ENCODE measurements around the gene PLCH2. TPM values are rescaled to one million over a fixed set of nuclear protein-coding genes. Genes with fewer than 3 reads are reported as not detected.

PLCH2 gene
- total and polyA plus RNA-seq, 2 of the 13 experiments (the other 11 are each of a cell fraction or from before 2014, with no cell fraction given), result 0.15 to 0.67 TPM

DNA sequence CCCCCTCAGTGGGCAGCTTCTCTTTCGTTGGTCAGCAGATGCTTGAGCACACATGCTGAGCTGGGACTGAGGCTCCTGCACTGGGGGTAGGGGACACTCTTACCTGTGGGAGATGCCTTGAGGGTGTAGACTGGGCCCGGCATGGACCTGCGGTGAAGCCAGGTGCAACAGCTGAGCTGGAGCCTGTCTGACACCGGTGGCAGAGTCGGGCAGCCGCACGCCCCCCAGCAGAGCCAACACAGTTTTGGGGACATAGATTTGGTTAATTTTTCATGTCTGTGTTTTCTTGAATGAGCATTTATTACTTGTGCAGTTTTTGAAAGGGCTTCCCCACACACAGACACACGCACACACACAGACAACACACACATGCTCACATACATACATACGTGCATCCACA, 59.9 kb downstream of the PLCH2 start:
- no peak overlapping the region for H3K4me3 ChIP-seq (replicated peaks in 1 of 3; ENCODE audit: insufficient read depth in 1 of 3, low read depth in 2 of 3, low read length in 3 of 3)

More for the DNA sequence above, 59.9 kb downstream of the PLCH2 start:
- no peaks in the 10 kb centered on the region for H3K9me3 ChIP-seq (ENCODE audit: low read length)
- no peak overlapping the region for H3K9ac ChIP-seq (ENCODE audit: insufficient read depth, low read depth, low read length)
- H4K20me1 ChIP-seq (ENCODE audit: insufficient read depth, low read length), result no peaks in the 10 kb centered on the region
- no peaks in the 10 kb centered on the region for H3K36me3 ChIP-seq (replicated peaks in 1 of 2; ENCODE audit: control insufficient read depth in 1 of 2, insufficient read depth in 2 of 2, low read length in 2 of 2)
- no peak for TF ChIP-seq HMG20A (CRISPR knock-in tag; IDR thresholded peaks at IDR 0.05; ENCODE audit: borderline replicate concordance)
- no peak for TF ChIP-seq KDM5B (CRISPR knock-in tag; IDR thresholded peaks at IDR 0.05; ENCODE audit: borderline replicate concordance)
- TF ChIP-seq HNF4G (IDR thresholded peaks at IDR 0.05; ENCODE audit: borderline replicate concordance, low read depth, low read length), result no peak
- TF ChIP-seq HNF4G (CRISPR knock-in tag; IDR thresholded peaks at IDR 0.05; ENCODE audit: borderline replicate concordance, low read depth), result no peak
- TF ChIP-seq ZFP62 (CRISPR knock-in tag; IDR thresholded peaks at IDR 0.05), result no peak
- no peak for TF ChIP-seq DMTF1 (CRISPR knock-in tag; IDR thresholded peaks at IDR 0.05)
- no peak for TF ChIP-seq ZNF841 (CRISPR knock-in tag; IDR thresholded peaks at IDR 0.05; ENCODE audit: borderline replicate concordance)
- no peak for TF ChIP-seq DNMT1 (CRISPR knock-in tag; IDR thresholded peaks at IDR 0.05)
- TF ChIP-seq ZNF747 (CRISPR knock-in tag; IDR thresholded peaks at IDR 0.05; ENCODE audit: borderline replicate concordance), result no peak
- no peak for TF ChIP-seq SMAD3 (CRISPR knock-in tag; IDR thresholded peaks at IDR 0.05)
- no peak for TF ChIP-seq RELA (CRISPR knock-in tag; IDR thresholded peaks at IDR 0.05)
- no peak for TF ChIP-seq HNRNPL (IDR thresholded peaks at IDR 0.05; ENCODE audit: low read depth, low read length)
- TF ChIP-seq STAG1 (CRISPR knock-in tag; IDR thresholded peaks at IDR 0.05), result no peak
- TF ChIP-seq FOXC1 (CRISPR knock-in tag; IDR thresholded peaks at IDR 0.05; ENCODE audit: borderline replicate concordance), result no peak
- no peak for TF ChIP-seq KLF16 (CRISPR knock-in tag; IDR thresholded peaks at IDR 0.05)
- TF ChIP-seq, protein P1, sequence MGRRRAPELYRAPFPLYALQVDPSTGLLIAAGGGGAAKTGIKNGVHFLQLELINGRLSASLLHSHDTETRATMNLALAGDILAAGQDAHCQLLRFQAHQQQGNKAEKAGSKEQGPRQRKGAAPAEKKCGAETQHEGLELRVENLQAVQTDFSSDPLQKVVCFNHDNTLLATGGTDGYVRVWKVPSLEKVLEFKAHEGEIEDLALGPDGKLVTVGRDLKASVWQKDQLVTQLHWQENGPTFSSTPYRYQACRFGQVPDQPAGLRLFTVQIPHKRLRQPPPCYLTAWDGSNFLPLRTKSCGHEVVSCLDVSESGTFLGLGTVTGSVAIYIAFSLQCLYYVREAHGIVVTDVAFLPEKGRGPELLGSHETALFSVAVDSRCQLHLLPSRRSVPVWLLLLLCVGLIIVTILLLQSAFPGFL (CRISPR knock-in tag; IDR thresholded peaks at IDR 0.05), result no peak
- no peak for TF ChIP-seq POLR2AphosphoS2 (IDR thresholded peaks at IDR 0.05; ENCODE audit: low read depth, low read length)
- no peak for TF ChIP-seq XRCC5 (optimal IDR thresholded peaks at IDR 0.05; ENCODE audit: low read length)
- ChIA-PET CTCF (ENCODE audit: low intra/inter-chr PET ratio, low total read pairs) (no interaction called here), POLR2A (interaction anchor here (1.4 to 2.1 kb wide), 2 partner anchors 10 kb away, joined by 5 to 7 read pairs; partner anchors contain the start of gene PANK4)
- H2AFZ ChIP-seq (ENCODE audit: low read length), result no peak overlapping the region
- H3K4me2 ChIP-seq (ENCODE audit: low read depth, low read length), result no peak overlapping the region
- DNase-seq (ENCODE audit: low spot score) (no peak), ATAC-seq (no peak), FAIRE-seq (no peak)
- no peak overlapping the region for H3K27ac ChIP-seq (ENCODE audit: extremely low read length, insufficient read depth, low read length)
- peaks cover 13 to 59% of the 10 kb centered on the region in 2 experiments for H3K27me3 ChIP-seq (ENCODE audit: control insufficient read depth in 1 of 2, insufficient read depth in 2 of 2, low read length in 2 of 2)
- H3K4me1 ChIP-seq (ENCODE audit: insufficient read depth, low read length), result peaks cover 5% of the 10 kb centered on the region; the same call in 1 of the 2 replicates
- H3K79me2 ChIP-seq (ENCODE audit: insufficient read depth, low read length), result no peaks in the 10 kb centered on the region
- in situ Hi-C loops (cut with HindIII; ENCODE audit: extremely low pct_ligation_motif_present, low pct_unique_long_range_greater_than_20kb) (no loop called here), intact Hi-C loops (cut with micrococcal nuclease; ENCODE audit: unreplicated experiment) (no loop called here)
- no TSS peak for BruUV-seq (replicated peaks)
- 62% methylated on average over 8 of the region's 9 CpGs for WGBS (ENCODE audit: low lambda C conversion rate)

Data from HepG2 (cell line).